Adrenal gland (tissue), 5 donors: Measurements from ENCODE around the gene SNX24.

ENCODE experiments used
- CTCF ChIP-seq, 6 experiments: fragments of 450-650 bp in 4 of 6; fragments of 200-600 bp in 2 of 6; sonication (generic) in 1 of 6; IDR thresholded peaks; 1 replicate in 5 of 6; 2 replicates in 1 of 6; pipeline versions ENCODE4 v1.5.1 to v1.8.0; 2016 to 2021; ENCODE audit warnings: antibody characterized with exemption in 6 of 6, mild to moderate bottlenecking in 2 of 6, moderate library complexity in 1 of 6
- POLR2A ChIP-seq, 2 donors: fragments of 450-650 bp; IDR thresholded peaks; one replicate each; pipeline ENCODE4 v1.6.1; 2017; ENCODE audit warnings: antibody characterized with exemption in 2 of 2, mild to moderate bottlenecking in 2 of 2, moderate library complexity in 1 of 2
- donor health status: DM: no; HTN: no; CAD: no.

GRCh38 chr5:122965111-122965510 lies 119.7 kb downstream of the SNX24 start:
- TF ChIP-seq CTCF (IDR thresholded peaks at IDR 0.05) (no peak), POLR2A (IDR thresholded peaks at IDR 0.05) (no peak)
